Astrocyte (in vitro differentiated cells and primary cell): ENCODE results near the gene GRID2IP. TPM values are rescaled to one million over a fixed set of nuclear protein-coding genes. Genes with fewer than 3 reads are reported as not detected.
"Not testable (repeated sequence)": the region's sequence is repeated elsewhere in the genome, so short reads cannot be mapped to it uniquely, and the experiment has no call there.

Experiments
- DNase-seq: peaks from one replicate; pipeline ENCODE4 v3.0.0-alpha.2; 2010; ENCODE audit warnings: low read depth
- FAIRE-seq: peaks from 2 replicates; lab custom pipeline; 2011; peaks lifted over from hg19 to GRCh38; lab: Jason Lieb, UNC
- H2AFZ ChIP-seq: 2 replicates; pipeline ENCODE4 v1.6.0; 2012; ENCODE audit warnings: low read depth, low read length, inconsistent platforms
- H3K27ac ChIP-seq: 2 replicates; pipeline ENCODE4 v1.5.1; 2011; ENCODE audit warnings: low read depth, low read length, inconsistent platforms
- H3K27me3 ChIP-seq: 2 replicates; pipeline ENCODE4 v1.6.0; 2011; ENCODE audit warnings: low read length, inconsistent platforms; ENCODE audit not compliant: insufficient read depth
- H3K36me3 ChIP-seq: 2 replicates; pipeline ENCODE4 v1.5.1; 2011; ENCODE audit warnings: low read length, inconsistent platforms; ENCODE audit not compliant: insufficient read depth
- H3K4me1 ChIP-seq: 2 replicates; pipeline ENCODE4 v1.5.1; 2011; ENCODE audit warnings: low read length, inconsistent platforms; ENCODE audit not compliant: insufficient read depth
- H3K4me2 ChIP-seq: 2 replicates; pipeline ENCODE4 v1.6.0; 2012; ENCODE audit warnings: low read length, inconsistent platforms
- H3K4me3 ChIP-seq: 2 replicates; pipeline ENCODE4 v1.5.1; 2011; ENCODE audit warnings: low read depth, mild to moderate bottlenecking, low read length, inconsistent platforms; ENCODE audit not compliant: insufficient read depth
- H3K79me2 ChIP-seq: 2 replicates; pipeline ENCODE4 v1.6.0; 2012; ENCODE audit warnings: mild to moderate bottlenecking, low read length, inconsistent platforms; ENCODE audit not compliant: insufficient read depth
- H3K9ac ChIP-seq: 2 replicates; pipeline ENCODE4 v1.6.0; 2012; ENCODE audit warnings: mild to moderate bottlenecking, low read length, inconsistent platforms
- H3K9me3 ChIP-seq: 2 replicates; pipeline ENCODE4 v1.5.1; 2012; ENCODE audit warnings: low read depth, mild to moderate bottlenecking, low read length, inconsistent platforms; ENCODE audit not compliant: insufficient read depth
- H4K20me1 ChIP-seq: 2 replicates; pipeline ENCODE4 v1.6.0; 2012; ENCODE audit warnings: low read length, inconsistent platforms; ENCODE audit not compliant: insufficient read depth
- H3K27ac Mint-ChIP-seq: one replicate; pipeline ENCODE4 v1.8.0; 2021; ENCODE audit warnings: mild to moderate bottlenecking, mixed read lengths; ENCODE audit not compliant: unreplicated experiment
- H3K27me3 Mint-ChIP-seq: one replicate; pipeline ENCODE4 v1.8.0; 2021; ENCODE audit warnings: low read depth, mixed read lengths; ENCODE audit not compliant: unreplicated experiment
- H3K36me3 Mint-ChIP-seq: one replicate; pipeline ENCODE4 v1.8.0; 2021; ENCODE audit warnings: low read depth, mixed read lengths; ENCODE audit not compliant: unreplicated experiment
- H3K4me1 Mint-ChIP-seq: one replicate; pipeline ENCODE4 v1.8.0; 2021; ENCODE audit warnings: low read depth, mixed read lengths; ENCODE audit not compliant: unreplicated experiment
- H3K4me3 Mint-ChIP-seq: one replicate; pipeline ENCODE4 v1.8.0; 2021; ENCODE audit warnings: mild to moderate bottlenecking, moderate library complexity, mixed read lengths; ENCODE audit not compliant: unreplicated experiment
- H3K9me3 Mint-ChIP-seq: one replicate; pipeline ENCODE4 v1.8.0; 2021; ENCODE audit warnings: mild to moderate bottlenecking, mixed read lengths; ENCODE audit not compliant: unreplicated experiment
- CTCF ChIP-seq: IDR thresholded peaks from 2 replicates; pipeline ENCODE4 v1.5.1; 2011; ENCODE audit warnings: low read depth, mild to moderate bottlenecking, inconsistent platforms, low read length, moderate library complexity; ENCODE audit not compliant: insufficient read depth
- EZH2 ChIP-seq: IDR thresholded peaks from 2 replicates; pipeline ENCODE4 v1.6.1; 2012; ENCODE audit warnings: mild to moderate bottlenecking, low read length, inconsistent platforms; ENCODE audit not compliant: insufficient read depth
- total RNA-seq: library from RNA; stranded (reverse); gene quantifications from 2 replicates; pipeline ENCODE4 v1.2.1, GENCODE V29; 2021

GRID2IP gene
- total RNA-seq, 1 donor from 2014 or later = 0.09 TPM

- H3K27me3 ChIP-seq = no peaks in the 10 kb centered on the region
- H2AFZ ChIP-seq = no peak overlapping the region
- Mint-ChIP-seq H3K9me3 (no peaks in the 10 kb centered on the region), H3K36me3 (peaks cover 1% of the 10 kb centered on the region), H3K4me3 (peak overlapping the region; percentile 16), H3K27me3 (no peaks in the 10 kb centered on the region), H3K4me1 (peaks cover 8% of the 10 kb centered on the region), H3K27ac (peak overlapping the region; percentile 54)
- H3K4me2 ChIP-seq = peak overlapping the region; percentile 27
- TF ChIP-seq CTCF (no peak), EZH2 (no peak)
- no peaks in the 10 kb centered on the region for H3K79me2 ChIP-seq
- peak overlapping the region; percentile 44 for H3K27ac ChIP-seq
- DNase-seq (peak; percentile 88), FAIRE-seq (no peak)
- no peak overlapping the region for H3K4me3 ChIP-seq
- H3K36me3 ChIP-seq = no peaks in the 10 kb centered on the region
- no peaks in the 10 kb centered on the region for H3K9me3 ChIP-seq
- no peaks in the 10 kb centered on the region for H4K20me1 ChIP-seq
- peaks cover 12% of the 10 kb centered on the region for H3K4me1 ChIP-seq
- H3K9ac ChIP-seq = no peak overlapping the region
Measured at GRCh38 chr7:6453734-6454133, 97.5 kb downstream of the GRID2IP start.

GRCh38 chr7:6451224-6451705 lies 100.0 kb downstream of the GRID2IP start:
- H3K4me1 ChIP-seq = peaks cover 12% of the 10 kb centered on the region
- no peaks in the 10 kb centered on the region for H3K9me3 ChIP-seq
- H3K27me3 Mint-ChIP-seq = no peaks in the 10 kb centered on the region
- H3K36me3 ChIP-seq = no peaks in the 10 kb centered on the region
- H3K4me1 Mint-ChIP-seq = peaks cover 8% of the 10 kb centered on the region
- no peak overlapping the region for H3K4me2 ChIP-seq
- no peak overlapping the region for H3K4me3 Mint-ChIP-seq
- H3K9me3 Mint-ChIP-seq = no peaks in the 10 kb centered on the region
- no peaks in the 10 kb centered on the region for H3K27me3 ChIP-seq
- no peak overlapping the region for H2AFZ ChIP-seq
- TF ChIP-seq EZH2 (no peak), CTCF (no peak)
- H3K27ac ChIP-seq = no peak overlapping the region
- peaks cover 1% of the 10 kb centered on the region for H3K36me3 Mint-ChIP-seq
- FAIRE-seq (no peak), DNase-seq (no peak)
- H3K79me2 ChIP-seq = peaks cover 15% of the 10 kb centered on the region
- no peak overlapping the region for H3K9ac ChIP-seq
- no peak overlapping the region for H3K4me3 ChIP-seq
- peaks cover 5% of the 10 kb centered on the region for H4K20me1 ChIP-seq
- no peak overlapping the region for H3K27ac Mint-ChIP-seq

DNA sequence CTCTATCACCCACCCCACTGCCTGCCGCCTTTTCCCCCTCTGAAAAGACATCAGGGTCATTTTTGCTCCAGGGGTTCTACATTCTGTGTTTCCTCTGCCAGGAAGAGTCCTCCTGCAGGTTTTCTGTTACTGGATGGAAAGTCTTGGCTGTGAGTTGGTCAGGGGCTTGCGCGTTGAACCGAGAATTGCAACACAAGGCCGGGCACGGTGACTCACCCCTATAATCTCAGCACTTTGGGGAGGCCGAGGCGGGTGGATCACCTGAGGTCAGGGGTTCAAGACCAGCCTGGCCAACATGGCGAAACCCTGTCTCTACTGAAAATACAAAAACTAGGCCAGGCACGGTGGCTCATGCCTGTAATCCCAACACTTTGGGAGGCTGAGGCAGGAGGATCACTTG lies 100.7 kb downstream of the GRID2IP start:
- H3K9me3 Mint-ChIP-seq, H3K4me1 Mint-ChIP-seq, H4K20me1 ChIP-seq, H3K4me2 ChIP-seq, H3K4me3 Mint-ChIP-seq, FAIRE-seq, H3K9me3 ChIP-seq, H3K36me3 Mint-ChIP-seq, H3K27me3 Mint-ChIP-seq, H3K9ac ChIP-seq, DNase-seq, H3K4me3 ChIP-seq, H3K27ac Mint-ChIP-seq, H2AFZ ChIP-seq, H3K27ac ChIP-seq, H3K27me3 ChIP-seq, H3K36me3 ChIP-seq: not testable (repeated sequence)
- peaks cover 21% of the 10 kb centered on the region for H3K79me2 ChIP-seq
- H3K4me1 ChIP-seq = peaks cover 12% of the 10 kb centered on the region

DNA sequence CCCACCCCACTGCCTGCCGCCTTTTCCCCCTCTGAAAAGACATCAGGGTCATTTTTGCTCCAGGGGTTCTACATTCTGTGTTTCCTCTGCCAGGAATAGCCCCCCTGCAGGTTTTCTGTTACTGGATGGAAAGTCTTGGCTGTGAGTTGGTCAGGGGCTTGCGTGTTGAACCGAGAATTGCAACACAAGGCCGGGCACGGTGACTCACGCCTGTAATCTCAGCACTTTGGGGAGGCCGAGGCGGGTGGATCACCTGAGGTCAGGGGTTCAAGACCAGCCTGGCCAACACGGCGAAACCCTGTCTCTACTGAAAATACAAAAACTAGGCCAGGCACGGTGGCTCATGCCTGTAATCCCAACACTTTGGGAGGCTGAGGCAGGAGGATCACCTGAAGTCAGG lies 101.4 kb downstream of the GRID2IP start:
- not testable (repeated sequence) for H3K4me3 ChIP-seq, DNase-seq, H3K27ac Mint-ChIP-seq, H3K36me3 Mint-ChIP-seq, FAIRE-seq, H3K27me3 ChIP-seq, H3K27me3 Mint-ChIP-seq, H3K9me3 Mint-ChIP-seq, H4K20me1 ChIP-seq, H3K9me3 ChIP-seq, H3K4me2 ChIP-seq, H3K4me3 Mint-ChIP-seq, H2AFZ ChIP-seq, H3K27ac ChIP-seq, H3K9ac ChIP-seq
- Histone ChIP-seq H3K36me3 (peaks cover 12% of the 10 kb centered on the region), H3K4me1 (peaks cover 17% of the 10 kb centered on the region), H3K79me2 (peaks cover 28% of the 10 kb centered on the region)
- H3K4me1 Mint-ChIP-seq = peaks cover 13% of the 10 kb centered on the region
